ENCODE data around the gene HOXC6.
A peak's percentile ranks its signal among the peaks of the same experiment; 100 is the strongest.

HOXC6 gene

DNA sequence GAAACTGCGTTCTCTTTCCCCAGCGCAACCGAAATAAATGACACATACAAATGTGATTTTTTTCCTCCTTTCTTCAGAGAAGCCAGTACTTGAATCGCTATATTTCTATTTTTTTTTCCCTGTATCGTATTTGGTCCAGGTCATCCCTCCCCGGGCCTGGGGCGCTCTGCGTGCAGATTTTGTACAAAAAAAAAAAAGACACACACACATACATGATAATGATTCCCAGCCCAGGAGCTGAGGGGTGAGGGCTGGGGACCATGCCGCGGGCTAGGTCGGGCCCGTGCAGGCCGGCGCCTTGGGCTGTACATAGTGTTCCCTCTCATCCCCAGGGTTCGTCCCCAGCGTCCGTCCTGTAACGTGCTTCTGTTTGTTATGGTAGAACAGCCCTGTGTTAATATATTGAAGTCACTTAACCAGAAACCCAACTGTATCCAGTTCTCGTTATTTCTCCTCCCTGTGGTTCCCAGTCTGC lies 25.3 kb upstream of the HOXC6 start:
- DNase-seq, result no peak

DNA sequence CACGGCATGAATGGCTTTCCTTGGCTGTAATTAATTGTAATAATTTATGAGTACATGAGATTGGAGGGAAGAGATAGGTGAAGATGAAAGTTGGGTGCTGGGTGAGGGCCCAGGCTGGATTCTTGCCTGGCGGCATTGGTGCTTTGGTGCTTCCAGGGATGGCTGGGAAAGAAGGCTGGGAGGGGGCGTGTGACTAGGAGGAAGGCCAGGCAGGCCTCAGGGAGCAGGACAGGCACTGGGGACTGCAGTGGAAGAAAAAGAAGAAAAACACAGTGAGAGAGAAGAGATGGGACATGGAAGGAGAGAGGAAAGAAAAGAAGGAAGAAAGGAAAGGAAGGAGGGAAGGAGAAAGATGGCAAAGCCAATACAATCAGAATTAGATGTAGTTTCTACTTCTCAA lies 24.6 kb upstream of the HOXC6 start:
- DNase-seq, result no peak

DNA sequence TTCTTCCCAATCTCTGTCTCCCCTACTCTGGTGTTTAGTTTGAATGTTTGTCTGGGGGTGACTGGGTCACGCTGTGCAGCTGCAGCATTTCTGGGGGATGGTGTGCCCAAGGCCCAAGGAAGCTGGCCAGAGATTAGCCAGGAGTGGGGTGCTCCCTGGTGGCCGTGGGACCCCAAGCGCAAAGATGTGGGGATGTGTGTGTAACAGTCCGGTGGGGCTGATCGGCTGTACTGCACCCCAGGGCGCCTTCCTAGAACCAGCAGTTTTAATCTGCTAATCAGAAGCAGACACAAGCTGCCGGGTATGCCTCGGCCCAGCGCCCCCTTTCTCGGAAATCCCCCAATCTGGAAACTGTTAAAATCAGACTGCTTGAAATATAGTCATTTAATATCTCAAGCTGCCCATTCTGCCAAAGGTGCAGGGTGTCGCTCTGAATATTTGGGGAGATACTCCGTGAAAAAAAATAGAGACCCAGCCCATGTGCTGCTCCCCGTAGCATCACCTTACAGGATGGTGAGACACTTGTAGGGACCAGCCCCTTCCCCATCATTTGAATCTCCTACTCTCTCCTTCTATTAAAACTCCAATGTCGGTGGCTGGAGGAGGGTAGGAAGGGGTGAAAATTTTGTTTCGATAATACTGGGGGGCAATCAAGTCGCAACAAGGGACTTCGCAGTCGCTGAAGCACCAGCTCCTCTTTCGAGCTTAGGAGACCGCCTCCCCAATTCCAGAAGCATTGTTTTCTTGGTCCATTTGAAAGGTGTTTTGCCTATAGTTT lies 24.0 kb upstream of the HOXC6 start:
- no peak for DNase-seq

- DNase-seq, result no peak
Observed at GRCh38 chr12:54004841-54005530, 23.3 kb upstream of the HOXC6 start.

DNA sequence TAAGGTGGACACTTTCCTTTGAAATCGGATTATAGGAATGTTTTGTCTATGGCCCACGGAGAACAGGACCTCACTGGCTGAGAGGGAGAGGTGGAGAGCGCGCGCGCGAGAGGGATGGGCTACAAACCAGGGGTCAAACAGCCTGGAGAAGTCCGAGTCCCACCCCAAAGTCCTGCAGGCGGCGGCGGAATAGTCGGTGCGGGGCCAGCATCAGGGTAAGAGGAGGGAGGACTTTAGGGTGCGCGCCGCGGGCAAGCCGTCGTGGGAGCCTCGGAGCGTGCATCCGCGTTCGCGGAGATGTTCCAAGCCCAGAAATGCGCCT lies 22.7 kb upstream of the HOXC6 start:
- DNase-seq, result no peak

GRCh38 chr12:54005853-54006558 lies 22.2 kb upstream of the HOXC6 start:
- peak; percentile 30 for DNase-seq

DNA sequence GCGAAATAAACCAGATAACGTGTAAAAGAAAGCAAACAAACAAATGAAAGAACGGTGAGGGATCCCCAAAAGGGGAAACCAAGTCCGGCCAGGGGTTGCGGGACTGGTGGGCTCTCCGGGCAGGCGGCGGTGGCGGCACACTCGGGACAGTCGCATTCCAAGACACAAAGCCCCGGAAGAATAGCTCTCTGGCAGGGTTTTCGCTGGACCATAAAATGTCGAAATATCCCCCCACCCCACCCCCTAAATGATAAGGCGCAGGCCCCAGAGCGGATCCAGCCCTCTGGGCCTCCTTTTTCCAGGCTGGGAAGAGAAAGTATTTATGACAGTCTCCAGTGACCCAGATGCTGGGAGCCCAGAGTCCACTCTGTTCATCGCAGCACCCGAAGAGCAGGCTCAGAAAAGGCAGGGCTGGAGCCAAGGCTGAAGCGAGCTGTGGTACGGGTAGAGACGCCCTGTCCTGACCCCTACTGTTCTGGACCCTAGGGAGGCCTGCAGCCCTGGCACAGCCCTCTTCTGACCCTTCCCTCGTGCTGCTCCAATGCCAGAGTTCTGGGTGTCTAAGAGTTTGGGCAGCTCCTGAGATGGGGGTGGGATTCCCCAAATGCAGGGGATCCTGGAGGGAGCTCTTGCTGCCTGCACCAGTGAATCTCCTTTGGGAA lies 21.6 kb upstream of the HOXC6 start:
- no peak for DNase-seq

GRCh38 chr12:54007538-54008259 lies 20.5 kb upstream of the HOXC6 start:
- DNase-seq, result no peak

DNA sequence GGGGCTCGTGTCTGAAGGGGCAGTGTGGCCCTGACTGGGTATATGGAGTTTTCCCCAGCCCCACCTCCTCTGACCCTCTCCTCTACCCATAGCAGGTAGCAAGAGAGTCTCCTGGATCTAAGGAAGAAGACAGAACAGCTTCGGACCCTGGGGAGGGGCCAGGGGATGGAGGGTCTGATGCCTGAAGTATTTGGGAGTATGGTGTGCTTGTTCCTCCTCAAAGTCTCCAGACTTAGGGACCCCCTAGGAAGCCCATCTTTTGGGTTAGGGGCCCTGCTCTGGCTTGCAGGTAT lies 20.0 kb upstream of the HOXC6 start:
- no peak for DNase-seq

- no peak for DNase-seq
Observed at GRCh38 chr12:54009171-54010052, 18.8 kb upstream of the HOXC6 start.

GRCh38 chr12:54010053-54010971 lies 17.9 kb upstream of the HOXC6 start:
- DNase-seq, result no peak

DNA sequence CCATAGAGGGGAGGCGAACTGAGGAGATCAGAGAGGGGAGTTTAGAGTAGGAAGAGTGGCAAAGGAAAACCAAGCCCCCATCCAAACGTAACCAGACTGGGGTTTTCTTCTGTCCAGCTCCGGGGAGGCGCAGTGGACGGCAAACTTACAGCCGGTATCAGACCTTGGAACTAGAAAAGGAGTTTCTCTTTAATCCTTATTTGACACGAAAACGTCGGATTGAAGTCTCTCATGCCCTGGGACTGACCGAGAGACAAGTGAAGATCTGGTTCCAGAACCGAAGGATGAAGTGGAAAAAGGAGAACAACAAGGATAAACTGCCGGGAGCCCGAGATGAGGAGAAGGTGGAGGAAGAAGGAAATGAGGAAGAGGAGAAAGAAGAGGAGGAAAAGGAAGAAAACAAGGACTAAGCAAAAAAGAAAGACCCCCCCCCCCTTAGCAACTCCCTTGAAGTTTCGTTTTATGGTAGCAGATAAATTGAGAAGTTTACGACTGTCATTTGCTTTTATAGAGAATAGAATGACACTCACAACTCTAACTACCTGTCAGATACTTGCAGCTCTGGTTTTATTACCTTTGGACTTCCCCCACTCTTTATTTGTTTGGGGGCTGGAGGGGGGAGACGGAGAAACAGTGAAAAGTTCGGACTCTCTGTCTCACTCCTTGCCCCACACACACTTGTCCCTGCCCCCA lies 17.1 kb upstream of the HOXC6 start:
- DNase-seq, result no peak

DNA sequence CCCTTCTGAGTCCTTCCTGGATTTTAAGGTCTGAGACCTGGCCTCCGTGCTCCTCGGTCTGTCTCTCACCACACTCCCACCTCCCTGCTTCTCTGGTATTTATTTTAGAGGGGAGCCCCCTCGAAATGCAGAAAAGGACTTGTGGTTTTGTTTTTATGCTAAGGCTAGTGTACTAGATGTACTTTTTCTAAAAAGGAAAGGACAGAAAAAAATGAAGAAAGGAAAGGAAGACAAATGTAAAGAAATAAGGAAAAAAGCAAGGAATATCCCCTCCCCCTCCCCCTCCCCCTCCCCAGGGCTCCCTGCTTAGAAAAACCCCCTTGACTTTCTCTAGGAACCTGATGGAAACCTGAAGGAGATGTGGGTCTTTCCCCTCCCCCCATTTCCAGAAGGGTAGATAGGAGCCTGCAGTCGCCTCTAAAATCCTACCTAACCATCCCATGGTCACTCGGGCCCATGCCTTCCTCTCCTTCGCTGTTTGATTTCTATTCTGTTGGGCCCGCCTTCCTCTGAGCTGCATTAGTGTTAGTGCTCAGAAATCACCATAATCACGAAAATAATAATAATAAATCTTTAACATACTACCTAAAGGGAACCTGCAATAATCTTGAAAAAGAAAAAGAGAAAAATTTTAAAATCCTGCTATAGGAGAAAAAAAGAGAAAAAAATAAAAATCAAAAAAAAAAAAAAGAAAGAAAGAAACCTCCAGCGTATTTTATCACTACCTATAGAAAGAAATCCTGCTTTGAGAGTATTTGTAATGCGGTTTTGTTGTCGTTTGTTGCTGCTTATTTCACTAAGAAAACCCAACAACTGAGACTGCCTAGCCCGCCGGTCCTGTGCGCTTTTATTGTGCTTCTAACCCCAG lies 16.3 kb upstream of the HOXC6 start:
- DNase-seq, result no peak

DNA sequence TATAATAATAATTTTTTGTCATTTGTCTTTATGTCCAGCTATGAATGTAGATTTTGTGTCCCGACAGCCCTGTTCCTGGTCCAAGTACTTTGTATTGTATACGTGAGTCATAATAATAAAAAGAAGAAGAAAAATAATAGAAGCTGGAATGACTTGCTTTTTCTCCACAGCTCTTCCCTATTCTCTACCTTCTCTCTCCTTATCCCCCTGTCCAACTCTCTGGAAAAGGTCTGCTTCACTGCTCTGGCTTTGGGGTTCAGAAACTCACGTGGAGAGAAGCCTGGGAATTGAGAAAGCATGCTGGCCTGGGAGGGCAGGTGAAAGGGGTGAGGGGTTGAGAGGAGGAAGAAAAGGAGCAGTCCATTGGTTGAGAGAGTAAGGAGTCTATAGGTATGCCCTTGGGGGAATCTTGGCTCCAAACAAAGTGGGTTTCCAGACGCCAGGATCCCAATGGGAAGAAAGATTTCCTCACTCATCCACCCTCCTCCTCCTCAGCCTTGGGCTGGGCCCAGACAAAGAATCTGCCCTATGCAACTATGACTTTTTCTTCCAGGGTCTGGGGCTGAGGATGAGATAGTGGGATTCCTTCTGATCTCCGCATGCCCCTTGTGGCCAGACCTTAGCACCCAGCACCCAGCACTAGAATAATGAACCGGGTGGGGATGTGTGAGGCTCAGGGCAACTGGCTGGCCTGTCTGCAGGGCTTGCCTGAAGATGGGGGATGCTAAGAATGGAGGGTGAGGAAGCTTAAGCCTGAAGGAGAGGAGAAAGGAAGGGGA lies 15.4 kb upstream of the HOXC6 start:
- no peak for DNase-seq

DNA sequence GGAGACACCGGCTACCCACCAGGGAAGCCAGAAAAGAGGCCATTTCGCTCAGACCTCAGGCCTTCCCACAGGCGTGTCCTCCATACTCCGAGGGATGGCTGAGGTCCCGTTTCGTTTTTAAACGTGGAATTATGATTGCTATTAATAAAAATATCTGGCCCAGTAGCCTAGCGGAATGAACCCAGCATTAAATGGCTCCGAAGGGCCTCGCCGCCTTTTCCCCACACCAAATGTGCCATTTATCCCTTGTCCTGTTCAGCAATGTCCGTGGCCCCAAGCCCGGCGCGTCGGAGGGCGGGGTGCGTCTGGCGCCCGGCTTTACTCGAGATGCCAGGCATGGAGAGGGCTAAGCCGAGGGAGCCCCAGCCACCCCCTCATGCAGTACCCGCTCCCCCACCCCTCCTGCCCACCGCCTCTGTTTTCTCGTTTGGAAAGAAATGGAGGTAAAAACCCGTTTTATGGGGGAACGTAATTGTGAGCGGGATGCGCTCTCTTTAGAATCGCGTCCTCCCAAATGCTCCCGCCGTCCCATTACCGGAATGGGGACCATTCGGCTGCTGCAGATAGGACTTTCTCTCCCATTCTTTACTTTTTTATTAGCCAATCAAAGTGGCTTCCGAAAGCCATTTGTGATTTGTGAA lies 13.7 kb upstream of the HOXC6 start:
- no peak for DNase-seq

GRCh38 chr12:54015018-54015931 lies 13.0 kb upstream of the HOXC6 start:
- no peak for DNase-seq

GRCh38 chr12:54016051-54016450 lies 12.2 kb upstream of the HOXC6 start:
- no peak for DNase-seq
